HepG2 (cell line): Measurements from ENCODE around the gene FLT3LG. TPM values are rescaled to one million over a fixed set of nuclear protein-coding genes. Genes with fewer than 3 reads are reported as not detected.

Source experiments
- CREM ChIP-seq, 2 experiments: sonication (generic) in 1 of 2; formaldehyde crosslinking in 1 of 2; IDR thresholded peaks; 2 replicates each; pipeline versions ENCODE4 v1.4.0 to v1.6.1; 2016 to 2020; ENCODE audit warnings: antibody characterized with exemption in 1 of 2, mild to moderate bottlenecking in 1 of 2, missing genetic modification reagents in 1 of 2
- FUBP1 ChIP-seq: sonication (generic); formaldehyde crosslinking; IDR thresholded peaks from 2 replicates; pipeline ENCODE4 v1.5.1; 2020; ENCODE audit warnings: missing genetic modification reagents, mild to moderate bottlenecking, borderline replicate concordance
- HDAC1 ChIP-seq: sonication (generic); formaldehyde crosslinking; IDR thresholded peaks from 2 replicates; pipeline ENCODE4 v1.5.1; 2020; ENCODE audit warnings: mild to moderate bottlenecking, missing genetic modification reagents
- KMT2B ChIP-seq: IDR thresholded peaks from 2 replicates; pipeline ENCODE4 v1.6.1; 2016; ENCODE audit warnings: missing genetic modification reagents, missing compliant biosample characterization
- PHF5A ChIP-seq: IDR thresholded peaks from one replicate; pipeline ENCODE4 v1.6.1; 2018; ENCODE audit warnings: low read depth, missing genetic modification reagents; ENCODE audit not compliant: unreplicated experiment
- SP1 ChIP-seq, 2 experiments: fragments of 450-650 bp in 1 of 2; sonication (generic) in 1 of 2; formaldehyde crosslinking in 1 of 2; IDR thresholded peaks; 2 replicates each; pipeline versions ENCODE4 v1.4.0 to v1.6.1; 2016 to 2020; ENCODE audit warnings: missing genetic modification reagents in 1 of 2
- SRSF1 ChIP-seq: fragments of 200-400 bp; formaldehyde crosslinking; optimal IDR thresholded peaks from 2 replicates; pipeline ENCODE3; 2017; ENCODE audit warnings: mild to moderate bottlenecking, low read depth, low read length, moderate library complexity
- TBP ChIP-seq: sonication (generic); formaldehyde crosslinking; IDR thresholded peaks from 2 replicates; pipeline ENCODE4 v1.5.0; 2020; ENCODE audit warnings: missing genetic modification reagents
- THYN1 ChIP-seq: sonication (generic); formaldehyde crosslinking; IDR thresholded peaks from 2 replicates; pipeline ENCODE4 v1.8.1; 2023; ENCODE audit warnings: low read depth, mild to moderate bottlenecking, moderate library complexity, missing genetic modification reagents, borderline replicate concordance
- ZBTB21 ChIP-seq: sonication (generic); formaldehyde crosslinking; IDR thresholded peaks from 2 replicates; pipeline ENCODE4 v1.4.0; 2020; ENCODE audit warnings: missing genetic modification reagents
- ZKSCAN5 ChIP-seq: sonication (generic); formaldehyde crosslinking; IDR thresholded peaks from 2 replicates; pipeline ENCODE4 v1.5.1; 2020; ENCODE audit warnings: mild to moderate bottlenecking, missing genetic modification reagents
- ZNF225 ChIP-seq: sonication (generic); formaldehyde crosslinking; IDR thresholded peaks from 2 replicates; pipeline ENCODE4 v1.4.0; 2020; ENCODE audit warnings: mild to moderate bottlenecking, missing genetic modification reagents
- ZNF619 ChIP-seq: sonication (generic); formaldehyde crosslinking; IDR thresholded peaks from 2 replicates; pipeline ENCODE4 v1.4.0; 2020; ENCODE audit warnings: mild to moderate bottlenecking, missing genetic modification reagents
- ZNF747 ChIP-seq: sonication (generic); formaldehyde crosslinking; IDR thresholded peaks from 2 replicates; pipeline ENCODE4 v1.8.1; 2023; ENCODE audit warnings: missing genetic modification reagents, mild to moderate bottlenecking, borderline replicate concordance
- ZNF878 ChIP-seq: sonication (generic); formaldehyde crosslinking; IDR thresholded peaks from 2 replicates; pipeline ENCODE4 v1.8.1; 2023; ENCODE audit warnings: mild to moderate bottlenecking, missing genetic modification reagents, moderate library complexity
- polyA plus RNA-seq, 8 experiments: library from polyadenylated mRNA; depleted of rRNA in 3 of 8; stranded (reverse) in 7 of 8; unstranded in 1 of 8; fragments of >200 nt; fragmentation: Illumina TruSeq in 4 of 8; extraction: Trizol in 4 of 8; gene quantifications; 2 replicates each; pipeline versions ENCODE4 v1.2.1 to v1.2.3, GENCODE V29; 2011 to 2016; ENCODE audit warnings: low read depth in 4 of 8, missing spikeins in 1 of 8, mixed read lengths in 1 of 8; ENCODE audit not compliant: insufficient read depth in 1 of 8
- total RNA-seq, 5 experiments: library from RNA; depleted of rRNA; stranded (reverse); fragments of >200 nt; fragmentation: Illumina TruSeq; extraction: Trizol; gene quantifications; 2 replicates each; pipeline ENCODE4 v1.2.3, GENCODE V29; 2016; ENCODE audit warnings: low read depth in 1 of 5
- TF ChIP-seq, protein P1 (sequence below): sonication (generic); formaldehyde crosslinking; IDR thresholded peaks from 2 replicates; pipeline ENCODE4 v1.4.0; 2020; ENCODE audit warnings: missing genetic modification reagents, mild to moderate bottlenecking, borderline replicate concordance
- TF ChIP-seq, protein P2 (sequence below): sonication (generic); formaldehyde crosslinking; IDR thresholded peaks from 2 replicates; pipeline ENCODE4 v1.9.0; 2021; ENCODE audit warnings: mild to moderate bottlenecking, missing genetic modification reagents

Gene FLT3LG
- total and polyA plus RNA-seq, 2 of the 13 experiments (the other 11 are each of a cell fraction or from before 2014, with no cell fraction given) = 1.5 to 2.6 TPM

GRCh38 chr19:49443366-49444099 lies 30.5 kb upstream of the FLT3LG start (continued):
- TF ChIP-seq FUBP1 (CRISPR knock-in tag) (no peak), THYN1 (CRISPR knock-in tag) (no peak), ZNF878 (no peak), TBP (CRISPR knock-in tag) (peak; percentile 99), PHF5A (no peak), SRSF1 (peak; percentile 50), SP1 (IDR thresholded peaks at IDR 0.05) (no peak), SP1 (CRISPR knock-in tag; IDR thresholded peaks at IDR 0.05) (peak; percentile 43; the same call in 1 of the 2 replicates), ZNF619 (CRISPR knock-in tag) (no peak), CREM (IDR thresholded peaks at IDR 0.05) (peak; percentile 92), CREM (CRISPR knock-in tag; IDR thresholded peaks at IDR 0.05) (no peak), HDAC1 (CRISPR knock-in tag) (peak; percentile 77), ZKSCAN5 (CRISPR knock-in tag) (no peak), ZNF225 (CRISPR knock-in tag) (no peak), ZNF747 (CRISPR knock-in tag) (no peak; the same call in 1 of the 2 replicates), KMT2B (0 out of 2 replicates have a peak, but pooled peaks have one; percentile 25), ZBTB21 (CRISPR knock-in tag) (no peak)
- TF ChIP-seq, protein P1, sequence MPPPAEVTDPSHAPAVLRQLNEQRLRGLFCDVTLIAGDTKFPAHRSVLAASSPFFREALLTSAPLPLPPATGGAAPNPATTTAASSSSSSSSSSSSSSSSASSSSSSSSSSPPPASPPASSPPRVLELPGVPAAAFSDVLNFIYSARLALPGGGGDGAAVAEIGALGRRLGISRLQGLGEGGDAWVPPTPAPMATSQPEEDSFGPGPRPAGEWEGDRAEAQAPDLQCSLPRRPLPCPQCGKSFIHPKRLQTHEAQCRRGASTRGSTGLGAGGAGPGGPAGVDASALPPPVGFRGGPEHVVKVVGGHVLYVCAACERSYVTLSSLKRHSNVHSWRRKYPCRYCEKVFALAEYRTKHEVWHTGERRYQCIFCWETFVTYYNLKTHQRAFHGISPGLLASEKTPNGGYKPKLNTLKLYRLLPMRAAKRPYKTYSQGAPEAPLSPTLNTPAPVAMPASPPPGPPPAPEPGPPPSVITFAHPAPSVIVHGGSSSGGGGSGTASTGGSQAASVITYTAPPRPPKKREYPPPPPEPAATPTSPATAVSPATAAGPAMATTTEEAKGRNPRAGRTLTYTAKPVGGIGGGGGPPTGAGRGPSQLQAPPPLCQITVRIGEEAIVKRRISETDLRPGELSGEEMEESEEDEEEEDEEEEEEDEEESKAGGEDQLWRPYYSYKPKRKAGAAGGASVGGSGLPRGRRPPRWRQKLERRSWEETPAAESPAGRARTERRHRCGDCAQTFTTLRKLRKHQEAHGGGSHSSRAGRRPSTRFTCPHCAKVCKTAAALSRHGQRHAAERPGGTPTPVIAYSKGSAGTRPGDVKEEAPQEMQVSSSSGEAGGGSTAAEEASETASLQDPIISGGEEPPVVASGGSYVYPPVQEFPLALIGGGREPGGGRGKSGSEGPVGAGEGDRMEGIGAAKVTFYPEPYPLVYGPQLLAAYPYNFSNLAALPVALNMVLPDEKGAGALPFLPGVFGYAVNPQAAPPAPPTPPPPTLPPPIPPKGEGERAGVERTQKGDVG (CRISPR knock-in tag) = no peak
- TF ChIP-seq, protein P2, sequence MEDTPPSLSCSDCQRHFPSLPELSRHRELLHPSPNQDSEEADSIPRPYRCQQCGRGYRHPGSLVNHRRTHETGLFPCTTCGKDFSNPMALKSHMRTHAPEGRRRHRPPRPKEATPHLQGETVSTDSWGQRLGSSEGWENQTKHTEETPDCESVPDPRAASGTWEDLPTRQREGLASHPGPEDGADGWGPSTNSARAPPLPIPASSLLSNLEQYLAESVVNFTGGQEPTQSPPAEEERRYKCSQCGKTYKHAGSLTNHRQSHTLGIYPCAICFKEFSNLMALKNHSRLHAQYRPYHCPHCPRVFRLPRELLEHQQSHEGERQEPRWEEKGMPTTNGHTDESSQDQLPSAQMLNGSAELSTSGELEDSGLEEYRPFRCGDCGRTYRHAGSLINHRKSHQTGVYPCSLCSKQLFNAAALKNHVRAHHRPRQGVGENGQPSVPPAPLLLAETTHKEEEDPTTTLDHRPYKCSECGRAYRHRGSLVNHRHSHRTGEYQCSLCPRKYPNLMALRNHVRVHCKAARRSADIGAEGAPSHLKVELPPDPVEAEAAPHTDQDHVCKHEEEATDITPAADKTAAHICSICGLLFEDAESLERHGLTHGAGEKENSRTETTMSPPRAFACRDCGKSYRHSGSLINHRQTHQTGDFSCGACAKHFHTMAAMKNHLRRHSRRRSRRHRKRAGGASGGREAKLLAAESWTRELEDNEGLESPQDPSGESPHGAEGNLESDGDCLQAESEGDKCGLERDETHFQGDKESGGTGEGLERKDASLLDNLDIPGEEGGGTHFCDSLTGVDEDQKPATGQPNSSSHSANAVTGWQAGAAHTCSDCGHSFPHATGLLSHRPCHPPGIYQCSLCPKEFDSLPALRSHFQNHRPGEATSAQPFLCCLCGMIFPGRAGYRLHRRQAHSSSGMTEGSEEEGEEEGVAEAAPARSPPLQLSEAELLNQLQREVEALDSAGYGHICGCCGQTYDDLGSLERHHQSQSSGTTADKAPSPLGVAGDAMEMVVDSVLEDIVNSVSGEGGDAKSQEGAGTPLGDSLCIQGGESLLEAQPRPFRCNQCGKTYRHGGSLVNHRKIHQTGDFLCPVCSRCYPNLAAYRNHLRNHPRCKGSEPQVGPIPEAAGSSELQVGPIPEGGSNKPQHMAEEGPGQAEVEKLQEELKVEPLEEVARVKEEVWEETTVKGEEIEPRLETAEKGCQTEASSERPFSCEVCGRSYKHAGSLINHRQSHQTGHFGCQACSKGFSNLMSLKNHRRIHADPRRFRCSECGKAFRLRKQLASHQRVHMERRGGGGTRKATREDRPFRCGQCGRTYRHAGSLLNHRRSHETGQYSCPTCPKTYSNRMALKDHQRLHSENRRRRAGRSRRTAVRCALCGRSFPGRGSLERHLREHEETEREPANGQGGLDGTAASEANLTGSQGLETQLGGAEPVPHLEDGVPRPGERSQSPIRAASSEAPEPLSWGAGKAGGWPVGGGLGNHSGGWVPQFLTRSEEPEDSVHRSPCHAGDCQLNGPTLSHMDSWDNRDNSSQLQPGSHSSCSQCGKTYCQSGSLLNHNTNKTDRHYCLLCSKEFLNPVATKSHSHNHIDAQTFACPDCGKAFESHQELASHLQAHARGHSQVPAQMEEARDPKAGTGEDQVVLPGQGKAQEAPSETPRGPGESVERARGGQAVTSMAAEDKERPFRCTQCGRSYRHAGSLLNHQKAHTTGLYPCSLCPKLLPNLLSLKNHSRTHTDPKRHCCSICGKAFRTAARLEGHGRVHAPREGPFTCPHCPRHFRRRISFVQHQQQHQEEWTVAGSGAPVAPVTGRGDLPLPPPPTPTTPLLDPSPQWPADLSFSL (CRISPR knock-in tag) = no peak
